HL-60 (cell line): ENCODE measurements around the gene SERBP1.

ENCODE experiments used
- DNase-seq, 2 experiments: peaks; one replicate each; pipeline ENCODE4 v3.0.0-alpha.2; 2010 to 2020; ENCODE audit warnings: low read depth in 1 of 2, low spot score in 1 of 2
- H3K27ac ChIP-seq: fragments of 250-450 bp; sonication (Bioruptor Pico); replicated peaks from 2 replicates; pipeline ENCODE4 v1.5.1; 2020; ENCODE audit warnings: mild to moderate bottlenecking, moderate library complexity
- H3K27me3 ChIP-seq: fragments of 250-450 bp; sonication (Bioruptor Pico); 2 replicates; pipeline ENCODE4 v1.5.1; 2021; ENCODE audit warnings: mild to moderate bottlenecking, moderate library complexity; ENCODE audit not compliant: insufficient read depth, poor library complexity, severe bottlenecking
- H3K4me3 ChIP-seq: replicated peaks from 2 replicates; pipeline ENCODE4 v1.5.1; 2011; ENCODE audit warnings: mild to moderate bottlenecking, control low read depth, low read length; ENCODE audit not compliant: insufficient read depth
- CTCF ChIP-seq: IDR thresholded peaks from one replicate; pipeline ENCODE4 v1.5.1; 2011; ENCODE audit warnings: low read length, control low read depth, inconsistent platforms; ENCODE audit not compliant: insufficient read depth
- GABPA ChIP-seq: IDR thresholded peaks from 2 replicates; pipeline ENCODE4 v1.6.1; 2012; ENCODE audit warnings: low read depth
- POLR2AphosphoS5 ChIP-seq: IDR thresholded peaks from 2 replicates; pipeline ENCODE4 v1.6.1; 2012; ENCODE audit warnings: low read depth
- REST ChIP-seq: IDR thresholded peaks from 2 replicates; pipeline ENCODE4 v1.6.1; 2012; ENCODE audit warnings: low read depth; ENCODE audit not compliant: insufficient replicate concordance
- SPI1 ChIP-seq: IDR thresholded peaks from 2 replicates; pipeline ENCODE4 v1.6.1; 2012; ENCODE audit warnings: low read depth, mild to moderate bottlenecking, borderline replicate concordance

The SERBP1 gene

GRCh38 chr1:67361641-67362040 is 68.6 kb downstream of the SERBP1 start:
- H3K27me3 ChIP-seq = no peaks in the 10 kb centered on the region
- no peak for TF ChIP-seq CTCF
- no peak for TF ChIP-seq REST
- no peak for TF ChIP-seq POLR2AphosphoS5
- no peak for TF ChIP-seq SPI1
- TF ChIP-seq GABPA = no peak
- no peak overlapping the region for H3K27ac ChIP-seq
- no peak for DNase-seq
- no peak overlapping the region for H3K4me3 ChIP-seq

- no peak for TF ChIP-seq GABPA
- no peak for TF ChIP-seq REST
- TF ChIP-seq POLR2AphosphoS5 = no peak
- no peak for TF ChIP-seq CTCF
- TF ChIP-seq SPI1 = no peak
These were observed 70.6 kb downstream of the SERBP1 start for GRCh38 chr1:67359592-67359991.

More at GRCh38 chr1:67359592-67359991, 70.6 kb downstream of the SERBP1 start:
- no peaks in the 10 kb centered on the region for H3K27me3 ChIP-seq
- no peak overlapping the region for H3K4me3 ChIP-seq
- H3K27ac ChIP-seq = no peak overlapping the region
- no peak for DNase-seq
